OCI-LY3 (cell line): ENCODE measurements around the gene SLC17A6.

Source experiments
- EZH2phosphoT487 ChIP-seq: fragments of 200-600 bp; shearing (Covaris generic); IDR thresholded peaks from 2 replicates; pipeline ENCODE4 v1.6.1; 2018; ENCODE audit warnings: antibody characterized with exemption, mixed run types, low read depth
- TF ChIP-seq, protein P1 (sequence below): fragments of 200-600, 300-600 bp; sonication (generic); IDR thresholded peaks from 2 replicates; pipeline ENCODE4 v1.5.1; 2014; ENCODE audit warnings: antibody characterized with exemption, low read length, low read depth

DNA sequence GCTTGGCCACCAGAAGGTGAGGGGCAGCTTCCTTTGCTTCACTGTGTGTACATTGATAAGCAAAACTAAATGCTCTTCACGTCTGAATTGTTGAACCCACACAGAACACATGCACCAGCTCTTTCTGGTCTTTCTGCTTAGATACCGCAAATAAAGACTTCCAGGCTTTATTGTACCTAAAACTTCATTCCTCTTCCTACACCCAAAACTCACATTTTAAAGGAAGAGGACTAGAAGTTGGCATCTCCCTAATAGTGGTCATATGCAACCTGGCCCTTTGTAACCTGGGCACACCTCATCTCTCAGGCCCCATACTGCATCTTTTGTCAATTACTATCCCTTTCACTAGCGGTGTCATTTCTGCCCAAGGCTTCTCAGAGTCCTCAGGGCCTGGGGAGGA is 5.9 kb downstream of the SLC17A6 start:
- TF ChIP-seq, protein P1, sequence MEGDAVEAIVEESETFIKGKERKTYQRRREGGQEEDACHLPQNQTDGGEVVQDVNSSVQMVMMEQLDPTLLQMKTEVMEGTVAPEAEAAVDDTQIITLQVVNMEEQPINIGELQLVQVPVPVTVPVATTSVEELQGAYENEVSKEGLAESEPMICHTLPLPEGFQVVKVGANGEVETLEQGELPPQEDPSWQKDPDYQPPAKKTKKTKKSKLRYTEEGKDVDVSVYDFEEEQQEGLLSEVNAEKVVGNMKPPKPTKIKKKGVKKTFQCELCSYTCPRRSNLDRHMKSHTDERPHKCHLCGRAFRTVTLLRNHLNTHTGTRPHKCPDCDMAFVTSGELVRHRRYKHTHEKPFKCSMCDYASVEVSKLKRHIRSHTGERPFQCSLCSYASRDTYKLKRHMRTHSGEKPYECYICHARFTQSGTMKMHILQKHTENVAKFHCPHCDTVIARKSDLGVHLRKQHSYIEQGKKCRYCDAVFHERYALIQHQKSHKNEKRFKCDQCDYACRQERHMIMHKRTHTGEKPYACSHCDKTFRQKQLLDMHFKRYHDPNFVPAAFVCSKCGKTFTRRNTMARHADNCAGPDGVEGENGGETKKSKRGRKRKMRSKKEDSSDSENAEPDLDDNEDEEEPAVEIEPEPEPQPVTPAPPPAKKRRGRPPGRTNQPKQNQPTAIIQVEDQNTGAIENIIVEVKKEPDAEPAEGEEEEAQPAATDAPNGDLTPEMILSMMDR, result no peak
- TF ChIP-seq EZH2phosphoT487, result no peak
